Measurements from ENCODE around the gene CD200R1L. TPM values are rescaled to one million over a fixed set of nuclear protein-coding genes. Genes with fewer than 3 reads are reported as not detected.

The CD200R1L gene
- total and polyA plus RNA-seq, 10 donors = not detected

DNA sequence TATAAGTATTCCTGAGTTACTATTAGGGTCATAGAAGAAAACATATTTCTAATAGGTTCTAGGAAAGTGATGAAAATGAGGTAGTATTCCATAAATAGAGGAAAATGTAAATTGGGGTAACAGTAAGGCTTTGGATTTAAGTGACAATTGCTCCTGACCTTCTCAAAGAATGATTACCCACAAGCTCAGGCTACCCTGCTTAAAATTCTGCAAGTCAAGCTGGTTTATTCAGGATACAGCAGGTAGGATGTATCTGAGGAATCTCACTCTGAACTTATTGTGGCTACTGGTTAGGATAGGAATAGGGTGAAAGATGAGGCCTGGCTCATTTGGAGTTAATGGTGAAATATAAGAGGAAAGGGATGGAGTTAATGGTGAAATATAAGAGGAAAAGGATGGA is 67.7 kb downstream of the CD200R1L start:
- Histone ChIP-seq H3K36me3 (no peaks in the 10 kb centered on the region), H3K9me3 (no peaks in the 10 kb centered on the region), H3K27me3 (replicated peaks in 1 of 7) (no peaks in the 10 kb centered on the region), H3K27ac (no peak overlapping the region), H3K4me1 (peaks cover 0 to 42% (median 20%) of the 10 kb centered on the region in 6 donors), H3K4me3 (no peak overlapping the region)
- TF ChIP-seq POLR2A (IDR thresholded peaks at IDR 0.05) (no peak), POLR2AphosphoS5 (IDR thresholded peaks at IDR 0.05) (no peak)
- TF ChIP-seq, protein P1, sequence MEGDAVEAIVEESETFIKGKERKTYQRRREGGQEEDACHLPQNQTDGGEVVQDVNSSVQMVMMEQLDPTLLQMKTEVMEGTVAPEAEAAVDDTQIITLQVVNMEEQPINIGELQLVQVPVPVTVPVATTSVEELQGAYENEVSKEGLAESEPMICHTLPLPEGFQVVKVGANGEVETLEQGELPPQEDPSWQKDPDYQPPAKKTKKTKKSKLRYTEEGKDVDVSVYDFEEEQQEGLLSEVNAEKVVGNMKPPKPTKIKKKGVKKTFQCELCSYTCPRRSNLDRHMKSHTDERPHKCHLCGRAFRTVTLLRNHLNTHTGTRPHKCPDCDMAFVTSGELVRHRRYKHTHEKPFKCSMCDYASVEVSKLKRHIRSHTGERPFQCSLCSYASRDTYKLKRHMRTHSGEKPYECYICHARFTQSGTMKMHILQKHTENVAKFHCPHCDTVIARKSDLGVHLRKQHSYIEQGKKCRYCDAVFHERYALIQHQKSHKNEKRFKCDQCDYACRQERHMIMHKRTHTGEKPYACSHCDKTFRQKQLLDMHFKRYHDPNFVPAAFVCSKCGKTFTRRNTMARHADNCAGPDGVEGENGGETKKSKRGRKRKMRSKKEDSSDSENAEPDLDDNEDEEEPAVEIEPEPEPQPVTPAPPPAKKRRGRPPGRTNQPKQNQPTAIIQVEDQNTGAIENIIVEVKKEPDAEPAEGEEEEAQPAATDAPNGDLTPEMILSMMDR (IDR thresholded peaks at IDR 0.05 in 8 of 11, conservative IDR thresholded peaks at IDR 0.05 in 3 of 11) = no peak
- no peak for DNase-seq
- intact Hi-C loops (cut with DNase I; ENCODE audit: low total_unique reads) = no loop called here

DNA sequence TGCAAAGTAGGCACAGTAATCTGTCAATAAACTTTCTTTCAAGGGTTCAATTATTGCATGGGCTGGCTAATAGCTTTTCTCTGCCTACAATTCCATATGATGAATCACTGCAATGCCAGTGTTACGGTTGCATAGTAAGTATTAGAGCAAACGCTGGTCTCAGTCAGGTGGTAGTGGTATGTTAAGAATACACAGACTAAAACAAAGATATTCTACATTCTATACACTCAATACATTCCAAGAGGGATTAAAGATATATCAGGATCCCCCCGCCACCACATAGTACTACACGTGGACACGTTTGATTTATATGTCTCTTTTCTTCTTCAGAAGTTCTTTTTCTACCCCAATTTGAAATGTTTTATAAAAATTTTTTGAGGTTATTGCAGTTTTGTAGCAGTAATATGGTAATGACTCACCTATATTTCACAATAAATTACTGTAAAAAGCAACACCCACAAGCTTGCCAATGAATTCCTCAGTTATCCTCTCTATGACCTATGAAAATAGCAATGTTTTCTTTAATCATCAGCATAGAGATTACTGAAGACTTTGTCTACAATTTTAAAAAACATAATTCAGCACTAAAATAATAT is 68.2 kb downstream of the CD200R1L start:
- TF ChIP-seq, protein P1 (IDR thresholded peaks at IDR 0.05 in 8 of 11, conservative IDR thresholded peaks at IDR 0.05 in 3 of 11) = no peak
- TF ChIP-seq POLR2A (IDR thresholded peaks at IDR 0.05) = no peak
- TF ChIP-seq POLR2AphosphoS5 (IDR thresholded peaks at IDR 0.05) = no peak
- H3K36me3 ChIP-seq = no peaks in the 10 kb centered on the region

DNA sequence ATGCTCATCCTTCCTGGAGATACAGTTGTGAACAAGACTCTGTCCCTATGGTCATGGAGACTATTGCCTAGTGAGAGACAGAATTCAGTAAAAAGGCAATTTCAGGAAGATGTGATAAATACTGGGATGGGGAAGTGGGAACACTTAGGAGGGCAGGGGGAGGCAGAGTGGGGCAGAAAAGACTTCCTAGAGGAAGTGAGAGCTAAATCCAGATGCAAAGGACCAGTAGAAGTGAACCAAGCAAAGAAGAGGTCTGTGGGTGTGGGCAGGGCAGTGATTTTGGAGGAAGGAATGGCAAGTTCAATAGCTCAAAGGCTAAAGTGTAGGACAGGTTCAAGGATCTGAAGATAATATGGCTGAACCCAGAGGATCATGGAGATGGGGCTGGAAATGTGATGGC is 68.9 kb downstream of the CD200R1L start:
- no peak for TF ChIP-seq POLR2A (IDR thresholded peaks at IDR 0.05)
- TF ChIP-seq, protein P1 (IDR thresholded peaks at IDR 0.05 in 8 of 11, conservative IDR thresholded peaks at IDR 0.05 in 3 of 11) = no peak
- no peak for TF ChIP-seq POLR2AphosphoS5 (IDR thresholded peaks at IDR 0.05)
- no peaks in the 10 kb centered on the region for H3K27me3 ChIP-seq (replicated peaks in 1 of 7)
- H3K4me1 ChIP-seq = peaks cover 0 to 51% (median 24%) of the 10 kb centered on the region in 6 donors
- no peaks in the 10 kb centered on the region for H3K9me3 ChIP-seq
- no peak overlapping the region for H3K4me3 ChIP-seq
- DNase-seq = no peak
- H3K27ac ChIP-seq = no peak overlapping the region
- intact Hi-C loops (cut with DNase I; ENCODE audit: low total_unique reads) = no loop called here
- H3K36me3 ChIP-seq = no peaks in the 10 kb centered on the region

More for the DNA sequence above, 68.2 kb downstream of the CD200R1L start:
- Histone ChIP-seq H3K9me3 (no peaks in the 10 kb centered on the region), H3K27me3 (replicated peaks in 1 of 7) (no peaks in the 10 kb centered on the region), H3K4me1 (peaks cover 0 to 48% (median 24%) of the 10 kb centered on the region in 6 donors), H3K27ac (no peak overlapping the region), H3K4me3 (no peak overlapping the region)
- intact Hi-C loops (cut with DNase I; ENCODE audit: low total_unique reads) = no loop called here
- 88 to 98% (median 96%) methylated on average over 5 of the region's 5 CpGs for WGBS, 5 donors
- no peak for DNase-seq

DNA sequence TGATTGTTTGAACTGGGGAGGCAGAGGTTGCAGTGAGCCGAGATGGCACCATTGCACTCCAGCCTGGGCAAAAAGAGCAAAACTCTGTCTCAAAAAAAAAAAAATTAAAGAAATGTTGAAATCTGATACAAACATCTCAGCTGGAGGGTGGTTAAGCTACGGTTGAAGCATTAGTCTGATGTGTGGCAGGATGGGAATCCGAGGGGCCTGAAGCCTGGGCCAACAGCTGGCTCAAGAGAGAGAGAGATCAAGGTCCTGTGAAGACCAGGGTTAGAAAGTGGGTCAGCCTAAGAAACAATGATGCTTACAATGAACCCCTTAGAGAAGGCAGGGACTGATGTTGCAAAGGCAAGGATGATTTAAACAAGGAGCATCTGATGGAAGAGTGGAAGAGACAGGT is 69.8 kb downstream of the CD200R1L start:
- Histone ChIP-seq H3K4me1 (peaks cover 0 to 51% (median 24%) of the 10 kb centered on the region in 6 donors), H3K4me3 (no peak overlapping the region), H3K36me3 (no peaks in the 10 kb centered on the region), H3K9me3 (no peaks in the 10 kb centered on the region), H3K27ac (no peak overlapping the region), H3K27me3 (replicated peaks in 1 of 7) (no peaks in the 10 kb centered on the region)
- WGBS, 5 donors = 91 to 92% (median 92%) methylated on average over 3 of the region's 3 CpGs
- intact Hi-C loops (cut with DNase I; ENCODE audit: low total_unique reads) = no loop called here
- no peak for DNase-seq
- TF ChIP-seq, protein P1 (IDR thresholded peaks at IDR 0.05 in 8 of 11, conservative IDR thresholded peaks at IDR 0.05 in 3 of 11) = no peak
- TF ChIP-seq POLR2AphosphoS5 (IDR thresholded peaks at IDR 0.05) (no peak), POLR2A (IDR thresholded peaks at IDR 0.05) (no peak)

Data from spleen (tissue), 11 donors.